COLO829 (cell line): ENCODE data around the gene CA10.

Experiments used
- DNase-seq: peaks from one replicate; pipeline ENCODE4 v3.0.0; 2012; ENCODE audit warnings: low spot score

Gene CA10

DNA sequence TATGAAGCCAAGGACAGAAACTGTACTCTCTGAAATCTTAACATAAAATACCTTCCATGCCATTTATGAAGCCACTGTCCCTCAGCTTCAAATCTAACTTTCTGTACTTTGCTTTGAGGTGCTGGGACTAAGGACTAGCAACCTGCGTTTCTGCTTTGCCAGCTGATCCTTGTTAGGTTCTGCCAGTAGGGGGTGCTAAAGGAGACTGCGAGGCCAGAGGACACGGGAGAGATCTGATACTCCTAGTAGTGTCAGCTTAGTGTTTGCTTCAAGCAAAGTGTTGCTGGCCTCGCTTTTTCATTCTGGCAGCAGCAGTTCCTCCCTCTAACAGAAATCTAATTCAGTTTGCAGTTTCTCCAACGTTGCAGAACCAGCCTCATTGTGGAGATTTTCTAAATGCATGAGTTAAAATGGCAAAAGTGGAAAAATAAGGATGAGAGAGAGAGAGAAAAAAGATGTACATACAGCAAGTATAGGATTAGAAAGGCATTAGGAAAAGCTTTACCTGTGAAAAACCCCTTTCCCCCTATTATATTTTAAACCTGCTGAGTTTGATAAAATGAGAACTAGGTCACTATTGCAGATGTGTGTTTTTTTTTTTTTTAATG lies 297.5 kb downstream of the CA10 start:
- peak; percentile 14 for DNase-seq

DNA sequence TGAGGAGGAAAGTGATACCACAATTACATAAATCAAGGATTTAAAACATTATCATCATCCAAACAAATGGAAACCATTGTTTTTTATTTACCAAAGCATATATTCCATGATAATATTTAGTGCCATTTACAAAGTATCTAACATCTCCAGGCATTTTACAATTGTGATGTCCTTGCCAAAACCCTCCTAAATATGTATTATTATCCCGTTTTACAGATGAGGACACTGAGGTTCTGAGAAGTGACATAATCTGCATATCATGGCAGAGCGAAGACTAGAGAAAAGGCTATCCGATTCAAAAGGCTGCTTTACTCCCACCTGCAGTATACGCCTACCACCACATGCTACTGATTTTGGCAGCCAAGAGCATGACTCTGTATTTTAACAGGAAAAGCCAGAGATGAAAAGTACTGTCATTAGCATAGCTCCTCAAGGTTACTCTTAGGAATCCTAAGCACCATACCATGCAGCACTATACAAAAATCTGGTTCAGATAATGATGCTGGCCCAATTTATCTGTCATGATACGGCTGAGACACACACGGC lies 301.4 kb downstream of the CA10 start:
- no peak for DNase-seq

DNA sequence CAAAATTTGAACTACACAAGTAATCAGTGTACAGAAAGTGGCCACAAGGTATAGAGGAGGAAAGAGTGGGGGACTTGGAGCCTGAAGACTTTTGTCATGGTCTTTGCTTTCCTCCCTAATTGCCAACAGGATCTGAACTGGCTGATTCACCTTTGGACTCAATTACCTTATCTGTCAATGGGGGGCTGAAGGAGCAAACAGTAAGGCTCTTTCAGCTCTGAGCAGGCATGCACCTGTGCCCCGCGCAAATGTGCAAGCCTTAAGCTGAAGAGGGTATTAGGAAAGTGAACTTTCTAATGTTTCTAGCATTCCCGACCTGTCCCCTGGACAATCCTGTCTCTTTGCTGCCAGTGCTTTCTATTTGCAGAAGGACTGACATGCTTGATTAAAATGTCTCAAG lies 302.7 kb downstream of the CA10 start:
- DNase-seq, result no peak

DNA sequence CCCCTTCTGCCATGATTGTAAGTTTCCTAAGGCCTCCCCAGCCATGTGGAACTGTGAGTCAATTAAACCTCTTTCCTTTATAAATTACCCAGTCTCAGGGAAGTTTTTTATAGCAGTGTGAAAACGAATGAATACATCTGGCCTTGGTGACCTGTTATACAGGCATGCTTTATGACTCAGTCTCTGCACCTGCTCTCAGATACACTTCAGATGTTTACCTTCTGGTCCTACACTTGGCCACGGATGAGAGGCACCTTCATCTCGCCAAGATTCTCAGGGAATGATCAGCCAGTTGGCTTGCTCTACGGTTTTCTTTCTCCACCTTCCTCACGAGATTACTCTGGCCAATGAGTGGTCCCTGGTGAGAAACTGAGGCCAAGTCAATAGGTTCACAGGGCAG lies 304.7 kb downstream of the CA10 start:
- DNase-seq, result no peak

DNA sequence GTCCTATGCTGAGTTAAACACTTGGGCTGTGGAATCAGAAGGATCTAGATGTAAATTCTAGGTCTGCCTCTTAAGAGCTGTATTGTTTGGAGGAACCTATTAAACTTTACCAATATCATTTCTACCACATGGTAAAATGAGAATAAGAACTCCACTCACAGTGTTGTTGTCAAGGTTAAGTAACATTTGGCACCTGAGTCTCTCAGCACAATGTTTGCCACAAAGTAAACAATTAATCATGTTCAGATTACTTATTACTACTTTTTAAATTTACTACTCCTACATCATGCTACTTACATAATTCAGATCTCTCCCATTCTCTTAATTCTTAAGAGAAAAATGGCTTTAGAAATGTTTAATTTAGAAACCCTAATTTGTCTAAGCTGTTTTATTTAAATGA lies 305.9 kb downstream of the CA10 start:
- no peak for DNase-seq

GRCh38 chr17:51850201-51850600 lies 308.3 kb downstream of the CA10 start:
- DNase-seq, result no peak

GRCh38 chr17:51848451-51848850 lies 310.1 kb downstream of the CA10 start:
- no peak for DNase-seq

- DNase-seq, result no peak
Observed at GRCh38 chr17:51846566-51846965, 311.9 kb downstream of the CA10 start.

DNA sequence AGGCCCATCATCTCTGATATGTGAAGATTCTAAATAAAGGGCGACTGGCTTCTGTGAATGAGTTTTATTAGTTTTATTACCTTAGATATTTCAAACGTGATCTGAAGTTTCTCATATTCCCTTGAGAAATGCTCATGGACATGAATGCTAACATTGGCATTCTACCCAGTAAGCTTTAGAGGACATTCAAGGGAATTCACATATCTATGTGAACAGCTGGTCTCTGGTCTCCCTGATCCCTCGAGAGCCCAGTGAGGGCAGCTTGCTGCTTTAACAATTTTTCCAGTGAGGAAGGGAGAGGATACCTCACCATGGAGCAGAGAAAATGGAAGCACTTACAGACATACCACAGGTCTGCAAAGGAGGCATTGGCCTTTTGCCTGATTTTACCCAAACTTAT lies 312.7 kb downstream of the CA10 start:
- no peak for DNase-seq

GRCh38 chr17:51842763-51843162 lies 315.8 kb downstream of the CA10 start:
- DNase-seq, result no peak

DNA sequence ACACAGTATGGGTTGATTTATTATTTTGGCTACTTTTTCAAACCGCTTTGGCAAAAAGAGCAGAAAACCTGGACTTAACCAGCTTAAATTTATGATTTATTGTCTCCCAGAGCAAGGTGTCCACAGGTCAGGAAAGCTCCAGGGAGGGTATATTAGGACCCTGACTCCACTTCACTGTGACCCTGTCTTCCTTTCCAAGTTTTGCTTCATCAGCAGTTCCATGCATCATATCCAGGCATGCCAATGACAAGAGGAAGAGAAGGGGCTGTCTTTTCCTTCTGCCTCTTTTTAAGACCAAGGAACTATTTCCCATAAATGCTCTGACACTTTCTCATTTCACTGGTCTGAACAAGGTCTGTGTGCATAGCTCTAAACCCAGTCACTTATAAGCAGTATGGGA lies 316.8 kb downstream of the CA10 start:
- DNase-seq, result no peak

DNA sequence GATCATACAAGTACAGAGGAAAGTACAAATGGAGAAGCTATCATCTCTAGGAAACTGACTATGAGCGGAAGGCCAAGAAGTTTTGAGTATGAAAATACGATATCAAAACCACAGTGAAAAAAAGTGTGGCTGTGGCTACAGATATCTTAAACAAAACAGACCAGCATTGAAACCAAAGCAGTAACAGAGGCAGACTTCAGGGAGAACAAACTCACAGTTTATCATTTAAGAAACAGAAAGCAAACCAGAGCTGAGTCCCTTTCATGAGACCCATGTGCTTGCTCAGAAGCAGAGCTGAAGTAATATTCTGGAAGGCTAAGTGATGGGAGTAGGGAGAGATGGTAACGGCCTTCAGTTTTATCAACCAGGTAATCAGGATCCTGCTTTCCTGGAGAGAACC lies 317.8 kb downstream of the CA10 start:
- DNase-seq, result no peak

- DNase-seq, result no peak
Observed at GRCh38 chr17:51833620-51834019, 324.9 kb downstream of the CA10 start.

- DNase-seq, result no peak
Observed at GRCh38 chr17:51833045-51833444, 325.5 kb downstream of the CA10 start.

GRCh38 chr17:51830886-51831285 lies 327.6 kb downstream of the CA10 start:
- no peak for DNase-seq

- DNase-seq, result no peak
Observed at GRCh38 chr17:51830451-51830850, 328.1 kb downstream of the CA10 start.

DNA sequence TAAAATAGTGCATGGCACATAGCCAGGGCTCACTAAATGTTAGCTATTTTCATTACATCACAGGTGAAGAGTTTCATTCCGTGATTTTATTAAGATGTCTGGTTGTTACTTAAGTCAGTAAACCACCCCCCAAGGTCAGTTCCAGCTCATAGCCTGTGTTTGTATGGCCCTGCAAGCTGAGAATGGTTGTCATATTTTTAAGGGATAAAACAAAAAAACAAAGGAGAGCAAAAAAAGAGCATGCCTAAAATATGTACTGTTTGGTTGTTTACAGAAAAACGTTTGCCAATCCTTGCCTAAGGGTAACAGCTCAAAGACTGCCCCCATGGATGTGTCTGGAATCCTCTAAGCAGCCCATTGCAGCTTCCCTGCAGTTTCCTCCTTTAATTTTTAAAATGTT lies 329.6 kb downstream of the CA10 start:
- no peak for DNase-seq

- DNase-seq, result no peak
Observed at GRCh38 chr17:51827140-51827539, 331.4 kb downstream of the CA10 start.

DNA sequence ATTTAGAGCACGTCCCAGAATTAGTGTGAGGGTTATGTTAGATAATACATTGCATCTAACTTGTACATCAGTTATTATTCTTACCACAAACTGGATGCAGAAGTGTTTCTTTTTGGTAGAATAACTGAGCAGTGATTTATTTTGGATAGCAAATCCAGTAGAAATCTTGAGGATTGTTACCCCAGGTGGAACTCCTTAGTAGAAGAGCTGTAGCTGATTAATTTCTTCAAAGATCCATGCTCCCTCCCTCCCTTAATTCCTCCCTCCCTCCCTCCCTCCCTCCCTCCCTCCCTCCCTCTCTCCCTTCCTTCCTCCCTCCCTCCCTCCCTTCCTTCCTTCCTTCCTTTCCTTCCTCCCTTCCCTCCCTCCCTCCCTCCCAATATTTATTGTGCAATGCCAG lies 337.7 kb downstream of the CA10 start:
- DNase-seq, result no peak

GRCh38 chr17:51820252-51820651 lies 338.3 kb downstream of the CA10 start:
- no peak for DNase-seq

DNA sequence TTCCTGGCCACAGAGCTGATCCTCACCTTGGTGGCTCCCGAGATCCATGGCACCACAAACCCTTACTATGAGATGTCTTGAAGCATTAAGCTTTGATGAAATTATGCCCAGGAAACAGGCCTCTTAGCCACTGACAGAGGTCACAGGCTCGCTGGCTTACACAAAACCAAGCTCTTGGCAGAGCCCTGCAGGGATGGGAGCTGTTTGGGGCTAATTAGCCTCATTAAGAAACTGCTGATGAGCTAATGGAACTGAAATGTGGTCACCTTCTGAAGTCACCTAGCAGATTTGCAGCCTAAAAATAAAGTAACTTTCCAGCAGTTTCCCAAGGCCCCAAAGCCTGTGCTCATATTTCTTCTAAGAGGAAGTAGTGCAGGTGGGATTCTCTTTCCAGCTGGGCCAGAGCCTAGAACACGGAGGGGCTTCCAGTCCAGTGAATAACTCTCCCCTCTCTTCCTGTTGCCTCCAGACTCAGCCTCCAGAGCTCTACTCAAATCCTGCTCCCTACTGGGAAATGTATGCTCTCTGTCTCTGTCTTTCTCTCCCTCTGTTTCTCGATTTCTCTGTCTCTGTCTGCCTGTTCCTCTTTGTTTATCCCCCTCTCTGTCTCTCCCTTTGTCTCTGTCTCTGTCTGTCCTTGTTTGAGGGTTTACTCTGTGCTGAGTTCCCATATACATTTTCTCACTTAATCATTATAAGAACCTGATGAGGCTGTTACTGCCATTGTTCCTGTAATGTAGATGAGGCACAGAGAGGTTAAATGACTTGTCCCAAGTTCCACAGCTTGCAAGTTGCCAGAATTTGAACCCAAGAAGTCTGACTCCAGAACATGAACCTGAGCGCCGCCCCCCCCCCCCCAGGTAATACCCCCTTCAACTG lies 338.9 kb downstream of the CA10 start:
- no peak for DNase-seq

- DNase-seq, result peak; percentile 18
Observed at GRCh38 chr17:51818777-51819176, 339.7 kb downstream of the CA10 start.

DNA sequence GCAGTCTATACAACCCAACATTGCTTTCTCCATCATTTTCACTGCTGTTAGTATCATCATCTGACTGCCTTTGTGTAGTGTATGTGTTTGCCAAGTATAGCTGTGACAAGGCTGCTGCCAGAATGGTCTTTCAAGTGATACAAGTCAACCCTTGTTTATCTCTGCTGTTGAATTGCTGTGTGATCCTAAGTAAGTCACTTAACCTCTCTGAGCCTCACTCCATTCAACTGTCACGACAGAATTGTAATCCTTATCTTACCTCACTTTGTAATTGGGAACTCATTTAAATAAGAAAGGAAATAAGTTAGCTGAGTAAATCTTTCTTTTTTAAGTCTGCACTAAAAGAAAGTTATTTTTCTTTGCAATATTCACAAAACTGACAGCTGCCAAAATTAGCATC lies 340.6 kb downstream of the CA10 start:
- DNase-seq, result no peak

- no peak for DNase-seq
Observed at GRCh38 chr17:51817117-51817516, 341.4 kb downstream of the CA10 start.
